HCT116 (cell line): ENCODE data around the gene PPP4R2. TPM values are rescaled to one million over a fixed set of nuclear protein-coding genes. Genes with fewer than 3 reads are reported as not detected.

ENCODE experiments used
- ATAC-seq: fragments of 200-7000 bp; cut with Tn5 transposase; 2 replicates; pipeline ENCODE4 v1.9.1; 2020; ENCODE audit warnings: mild to moderate bottlenecking, moderate library complexity
- BruUV-seq: library from RNA; stranded (reverse); fragments of 400-500 nt; replicated peaks from 2 replicates; lab custom pipeline; 2021; lab: Mats Ljungman, UMichigan
- CTCF ChIA-PET: fragments of 300-600 bp; sonication (Branson Sonifier 250); formaldehyde crosslinking; loops from one replicate; lab custom pipeline; 2021; ENCODE audit warnings: antibody characterized with exemption; lab: Charles Lee
- POLR2A ChIA-PET: fragments of 300-600, 350-600 bp; sonication (Branson Sonifier 250); formaldehyde crosslinking; loops from one replicate; lab custom pipeline; 2021; ENCODE audit warnings: antibody characterized with exemption; lab: Charles Lee
- RAD21 ChIA-PET, 2 experiments: fragments of 300-600 bp; sonication (Branson Sonifier 250); formaldehyde crosslinking; loops; one replicate each; lab custom pipeline; 2023; ENCODE audit warnings: low total read pairs in 2 of 2; ENCODE audit not compliant: uncharacterized antibody in 2 of 2, unreplicated experiment in 2 of 2, low non-redundant PET in 1 of 2; lab: Charles Lee
- DNase-seq: peaks from one replicate; pipeline ENCODE4 v3.0.0-alpha.2; 2010; ENCODE audit warnings: low read depth, low spot score
- H2AFZ ChIP-seq: fragments of 200-600 bp; shearing (Covaris generic), sonication (generic); 2 replicates; pipeline ENCODE4 v1.6.1; 2017; ENCODE audit warnings: low read depth, mixed run types, mixed read lengths, antibody characterized with exemption, low read length; ENCODE audit not compliant: poor library complexity, severe bottlenecking
- H3K27ac ChIP-seq: 2 replicates; pipeline ENCODE4 v1.5.1; 2012; ENCODE audit warnings: low read depth, low read length
- H3K27me3 ChIP-seq: fragments of 200-600 bp; sonication (generic); 2 replicates; pipeline ENCODE4 v1.6.1; 2016; ENCODE audit warnings: mixed run types, low read length, mixed read lengths; ENCODE audit not compliant: insufficient read depth
- H3K36me3 ChIP-seq, 2 experiments: fragments of 200-500 bp in 1 of 2; fragments of 200-600 bp in 1 of 2; sonication (Bioruptor generic) in 1 of 2; sonication (generic) in 1 of 2; 2 replicates each; pipeline versions ENCODE4 v1.5.1 to v1.6.1; 2014 to 2016; ENCODE audit warnings: low read length in 2 of 2, inconsistent platforms in 1 of 2, mixed read lengths in 1 of 2, mixed run types in 1 of 2; ENCODE audit not compliant: insufficient read depth in 2 of 2, control insufficient read depth in 1 of 2
- H3K4me1 ChIP-seq, 2 experiments: fragments of 200-600 bp in 1 of 2; sonication (generic) in 1 of 2; 2 replicates each; pipeline versions ENCODE4 v1.5.1 to v1.6.1; 2012 to 2017; ENCODE audit warnings: low read length in 2 of 2, inconsistent platforms in 1 of 2, mild to moderate bottlenecking in 1 of 2, mixed read lengths in 1 of 2, mixed run types in 1 of 2, moderate library complexity in 1 of 2; ENCODE audit not compliant: insufficient read depth in 2 of 2, control insufficient read depth in 1 of 2
- H3K4me2 ChIP-seq: fragments of 200-600 bp; sonication (generic); 2 replicates; pipeline ENCODE4 v1.6.1; 2017; ENCODE audit warnings: mixed run types, low read length, mixed read lengths
- H3K4me3 ChIP-seq, 2 experiments: fragments of 200-600 bp in 1 of 2; sonication (generic) in 1 of 2; replicated peaks in 1 of 2; 2 replicates each; pipeline ENCODE4 v1.5.1; 2011 to 2016; ENCODE audit warnings: low read length in 2 of 2, control low read depth in 1 of 2, low read depth in 1 of 2, mild to moderate bottlenecking in 1 of 2, mixed read lengths in 1 of 2, mixed run types in 1 of 2
- H3K79me2 ChIP-seq: fragments of 200-600 bp; sonication (generic); 2 replicates; pipeline ENCODE4 v1.6.1; 2017; ENCODE audit warnings: mild to moderate bottlenecking, mixed run types, low read length, moderate library complexity, mixed read lengths; ENCODE audit not compliant: insufficient read depth
- H3K9ac ChIP-seq: fragments of 200-600 bp; sonication (generic); 2 replicates; pipeline ENCODE4 v1.6.1; 2016; ENCODE audit warnings: low read length, mixed read lengths
- H3K9me2 ChIP-seq: fragments of 200-600 bp; sonication (generic), shearing (Covaris generic); 2 replicates; pipeline ENCODE4 v1.6.1; 2017; ENCODE audit warnings: mixed run types, mild to moderate bottlenecking, moderate library complexity; ENCODE audit not compliant: insufficient read depth
- H3K9me3 ChIP-seq, 2 experiments: fragments of 200-500 bp in 1 of 2; fragments of 200-600 bp in 1 of 2; sonication (Bioruptor generic) in 1 of 2; sonication (generic) in 1 of 2; 2 replicates each; pipeline ENCODE4 v1.6.1; 2014 to 2017; ENCODE audit warnings: low read length in 2 of 2, mixed read lengths in 2 of 2, inconsistent platforms in 1 of 2, low read depth in 1 of 2, mild to moderate bottlenecking in 1 of 2, mixed run types in 1 of 2, moderate library complexity in 1 of 2; ENCODE audit not compliant: control insufficient read depth in 1 of 2, insufficient read depth in 1 of 2
- H4K20me1 ChIP-seq: fragments of 200-600 bp; sonication (generic), shearing (Covaris generic); 2 replicates; pipeline ENCODE4 v1.6.1; 2017; ENCODE audit warnings: mixed run types, mild to moderate bottlenecking, moderate library complexity; ENCODE audit not compliant: insufficient read depth
- ATF3 ChIP-seq: IDR thresholded peaks from 2 replicates; pipeline ENCODE4 v1.6.1; 2012
- CEBPB ChIP-seq: IDR thresholded peaks from 2 replicates; pipeline ENCODE4 v1.6.1; 2012; ENCODE audit warnings: low read depth
- EZH2phosphoT487 ChIP-seq: fragments of 200-600 bp; IDR thresholded peaks from 2 replicates; pipeline ENCODE4 v1.6.1; 2018; ENCODE audit warnings: antibody characterized with exemption, borderline replicate concordance
- FOSL1 ChIP-seq: IDR thresholded peaks from 2 replicates; pipeline ENCODE4 v1.6.1; 2012; ENCODE audit warnings: low read depth
- JUND ChIP-seq: IDR thresholded peaks from 2 replicates; pipeline ENCODE4 v1.6.1; 2012
- RAD21 ChIP-seq: IDR thresholded peaks from 2 replicates; pipeline ENCODE4 v1.6.1; 2012; ENCODE audit warnings: low read depth, mild to moderate bottlenecking
- SP1 ChIP-seq: IDR thresholded peaks from 2 replicates; pipeline ENCODE4 v1.6.1; 2012; ENCODE audit warnings: low read depth
- ZFX ChIP-seq: fragments of 450-650 bp; IDR thresholded peaks from 2 replicates; pipeline ENCODE4 v1.6.1; 2017
- ZNF274 ChIP-seq: fragments of 200-500 bp; sonication (Bioruptor generic); IDR thresholded peaks from 2 replicates; pipeline ENCODE4 v1.6.1; 2014; ENCODE audit warnings: mild to moderate bottlenecking, low read depth, low read length, inconsistent platforms
- intact Hi-C: fragments of 100-400 bp; cut with micrococcal nuclease; formaldehyde crosslinking; loops from 2 replicates; pipeline ENCODE4 v1.10.0; 2022
- total RNA-seq: library from RNA; stranded (reverse); gene quantifications from one replicate; pipeline ENCODE4 v1.2.1, GENCODE V29; 2021; ENCODE audit not compliant: unreplicated experiment
- TF ChIP-seq, protein P1 (sequence below): IDR thresholded peaks from 2 replicates; pipeline ENCODE4 v1.6.1; 2012; ENCODE audit warnings: low read depth
- TF ChIP-seq, protein P2 (sequence below), 3 experiments: fragments of 200-600 bp in 1 of 3; sonication (generic) in 1 of 3; IDR thresholded peaks in 2 of 3; conservative IDR thresholded peaks in 1 of 3; 2 replicates each; pipeline ENCODE4 v1.5.1; 2012 to 2017; ENCODE audit warnings: low read depth in 2 of 3, low read length in 2 of 3, antibody characterized with exemption in 1 of 3, borderline replicate concordance in 1 of 3, control low read depth in 1 of 3, mild to moderate bottlenecking in 1 of 3, mixed read lengths in 1 of 3, mixed run types in 1 of 3, moderate library complexity in 1 of 3; ENCODE audit not compliant: insufficient read depth in 1 of 3
- TF ChIP-seq, protein P3 (sequence below): IDR thresholded peaks from 2 replicates; pipeline ENCODE4 v1.6.1; 2011; ENCODE audit warnings: mild to moderate bottlenecking, low read length, moderate library complexity; ENCODE audit not compliant: insufficient replicate concordance; ENCODE audit errors: extremely low read depth

Gene PPP4R2
- total RNA-seq, 1 experiment from 2014 or later: 72.5 TPM

DNA sequence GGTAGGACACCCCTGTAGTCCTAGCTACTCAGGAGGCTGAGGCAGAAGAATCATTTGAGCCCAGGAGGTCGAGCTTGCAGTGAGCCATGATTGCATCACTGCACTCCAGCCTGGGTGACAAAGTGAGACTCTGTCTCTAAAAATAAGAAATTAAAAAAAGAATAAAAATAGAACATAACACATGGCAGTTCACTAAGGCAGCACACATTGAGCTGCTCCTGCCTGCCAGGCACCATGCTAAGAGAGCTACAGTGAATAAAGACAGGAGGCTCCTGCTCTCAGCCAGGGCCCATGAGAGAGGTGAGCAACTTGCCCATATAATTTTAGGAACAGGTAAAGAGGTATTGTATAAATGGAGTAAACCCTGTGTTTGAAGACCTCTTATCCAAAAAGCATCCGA lies 119.2 kb downstream of the PPP4R2 start:
- Histone ChIP-seq H2AFZ (no peak overlapping the region), H3K9ac (no peak overlapping the region), H3K27me3 (no peaks in the 10 kb centered on the region; the same call in 1 of the 2 replicates), H4K20me1 (no peaks in the 10 kb centered on the region), H3K4me1 (no peaks in the 10 kb centered on the region), H3K4me3 (no peak overlapping the region), H3K36me3 (no peaks in the 10 kb centered on the region), H3K4me2 (no peak overlapping the region), H3K9me3 (no peaks in the 10 kb centered on the region), H3K79me2 (no peaks in the 10 kb centered on the region), H3K9me2 (no peaks in the 10 kb centered on the region), H3K27ac (no peak overlapping the region)
- TF ChIP-seq, protein P1, sequence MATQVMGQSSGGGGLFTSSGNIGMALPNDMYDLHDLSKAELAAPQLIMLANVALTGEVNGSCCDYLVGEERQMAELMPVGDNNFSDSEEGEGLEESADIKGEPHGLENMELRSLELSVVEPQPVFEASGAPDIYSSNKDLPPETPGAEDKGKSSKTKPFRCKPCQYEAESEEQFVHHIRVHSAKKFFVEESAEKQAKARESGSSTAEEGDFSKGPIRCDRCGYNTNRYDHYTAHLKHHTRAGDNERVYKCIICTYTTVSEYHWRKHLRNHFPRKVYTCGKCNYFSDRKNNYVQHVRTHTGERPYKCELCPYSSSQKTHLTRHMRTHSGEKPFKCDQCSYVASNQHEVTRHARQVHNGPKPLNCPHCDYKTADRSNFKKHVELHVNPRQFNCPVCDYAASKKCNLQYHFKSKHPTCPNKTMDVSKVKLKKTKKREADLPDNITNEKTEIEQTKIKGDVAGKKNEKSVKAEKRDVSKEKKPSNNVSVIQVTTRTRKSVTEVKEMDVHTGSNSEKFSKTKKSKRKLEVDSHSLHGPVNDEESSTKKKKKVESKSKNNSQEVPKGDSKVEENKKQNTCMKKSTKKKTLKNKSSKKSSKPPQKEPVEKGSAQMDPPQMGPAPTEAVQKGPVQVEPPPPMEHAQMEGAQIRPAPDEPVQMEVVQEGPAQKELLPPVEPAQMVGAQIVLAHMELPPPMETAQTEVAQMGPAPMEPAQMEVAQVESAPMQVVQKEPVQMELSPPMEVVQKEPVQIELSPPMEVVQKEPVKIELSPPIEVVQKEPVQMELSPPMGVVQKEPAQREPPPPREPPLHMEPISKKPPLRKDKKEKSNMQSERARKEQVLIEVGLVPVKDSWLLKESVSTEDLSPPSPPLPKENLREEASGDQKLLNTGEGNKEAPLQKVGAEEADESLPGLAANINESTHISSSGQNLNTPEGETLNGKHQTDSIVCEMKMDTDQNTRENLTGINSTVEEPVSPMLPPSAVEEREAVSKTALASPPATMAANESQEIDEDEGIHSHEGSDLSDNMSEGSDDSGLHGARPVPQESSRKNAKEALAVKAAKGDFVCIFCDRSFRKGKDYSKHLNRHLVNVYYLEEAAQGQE: no peak
- TF ChIP-seq SP1 (no peak), ZNF274 (no peak), ATF3 (no peak), CEBPB (no peak), FOSL1 (no peak), RAD21 (no peak), EZH2phosphoT487 (no peak), ZFX (no peak), JUND (no peak)
- TF ChIP-seq, protein P2, sequence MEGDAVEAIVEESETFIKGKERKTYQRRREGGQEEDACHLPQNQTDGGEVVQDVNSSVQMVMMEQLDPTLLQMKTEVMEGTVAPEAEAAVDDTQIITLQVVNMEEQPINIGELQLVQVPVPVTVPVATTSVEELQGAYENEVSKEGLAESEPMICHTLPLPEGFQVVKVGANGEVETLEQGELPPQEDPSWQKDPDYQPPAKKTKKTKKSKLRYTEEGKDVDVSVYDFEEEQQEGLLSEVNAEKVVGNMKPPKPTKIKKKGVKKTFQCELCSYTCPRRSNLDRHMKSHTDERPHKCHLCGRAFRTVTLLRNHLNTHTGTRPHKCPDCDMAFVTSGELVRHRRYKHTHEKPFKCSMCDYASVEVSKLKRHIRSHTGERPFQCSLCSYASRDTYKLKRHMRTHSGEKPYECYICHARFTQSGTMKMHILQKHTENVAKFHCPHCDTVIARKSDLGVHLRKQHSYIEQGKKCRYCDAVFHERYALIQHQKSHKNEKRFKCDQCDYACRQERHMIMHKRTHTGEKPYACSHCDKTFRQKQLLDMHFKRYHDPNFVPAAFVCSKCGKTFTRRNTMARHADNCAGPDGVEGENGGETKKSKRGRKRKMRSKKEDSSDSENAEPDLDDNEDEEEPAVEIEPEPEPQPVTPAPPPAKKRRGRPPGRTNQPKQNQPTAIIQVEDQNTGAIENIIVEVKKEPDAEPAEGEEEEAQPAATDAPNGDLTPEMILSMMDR (IDR thresholded peaks at IDR 0.05 in 2 of 3, conservative IDR thresholded peaks at IDR 0.05 in 1 of 3; ENCODE audit: borderline replicate concordance in 1 of 3, insufficient read depth in 1 of 3, low read depth in 2 of 3, low read length in 2 of 3): no peak
- TF ChIP-seq, protein P3, sequence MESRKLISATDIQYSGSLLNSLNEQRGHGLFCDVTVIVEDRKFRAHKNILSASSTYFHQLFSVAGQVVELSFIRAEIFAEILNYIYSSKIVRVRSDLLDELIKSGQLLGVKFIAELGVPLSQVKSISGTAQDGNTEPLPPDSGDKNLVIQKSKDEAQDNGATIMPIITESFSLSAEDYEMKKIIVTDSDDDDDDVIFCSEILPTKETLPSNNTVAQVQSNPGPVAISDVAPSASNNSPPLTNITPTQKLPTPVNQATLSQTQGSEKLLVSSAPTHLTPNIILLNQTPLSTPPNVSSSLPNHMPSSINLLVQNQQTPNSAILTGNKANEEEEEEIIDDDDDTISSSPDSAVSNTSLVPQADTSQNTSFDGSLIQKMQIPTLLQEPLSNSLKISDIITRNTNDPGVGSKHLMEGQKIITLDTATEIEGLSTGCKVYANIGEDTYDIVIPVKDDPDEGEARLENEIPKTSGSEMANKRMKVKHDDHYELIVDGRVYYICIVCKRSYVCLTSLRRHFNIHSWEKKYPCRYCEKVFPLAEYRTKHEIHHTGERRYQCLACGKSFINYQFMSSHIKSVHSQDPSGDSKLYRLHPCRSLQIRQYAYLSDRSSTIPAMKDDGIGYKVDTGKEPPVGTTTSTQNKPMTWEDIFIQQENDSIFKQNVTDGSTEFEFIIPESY: no peak
- DNase-seq: no peak
- POLR2A ChIA-PET: no interaction called here
- no peak for ATAC-seq
- intact Hi-C loops: no loop called here
- no TSS peak for BruUV-seq
- RAD21 ChIA-PET: no interaction called here
- CTCF ChIA-PET: no interaction called here
